SK-N-SH (cell line): ENCODE data around the gene STON1. TPM values are rescaled to one million over a fixed set of nuclear protein-coding genes. Genes with fewer than 3 reads are reported as not detected.
"Not testable (repeated sequence)": the region's sequence is repeated elsewhere in the genome, so short reads cannot be mapped to it uniquely, and the experiment has no call there.

ENCODE experiments used
- CTCF ChIA-PET: fragments of 300-600, 350-600 bp; formaldehyde crosslinking; extraction: SDS; loops from one replicate; lab custom pipeline; 2021; lab: Yijun Ruan, JAX
- POLR2A ChIA-PET: fragments of 350-600 bp; sonication (Branson Sonifier 250); formaldehyde crosslinking; extraction: SDS; loops from one replicate; lab custom pipeline; 2020; ENCODE audit warnings: antibody characterized with exemption, inconsistent platforms; lab: Yijun Ruan, JAX
- DNase-seq: peaks from one replicate; pipeline ENCODE4 v3.0.0; 2012
- H2AFZ ChIP-seq: fragments of 200-600 bp; sonication (generic); 2 replicates; pipeline ENCODE4 v1.8.1; 2016; ENCODE audit warnings: antibody characterized with exemption, mild to moderate bottlenecking, low read depth
- H3F3A ChIP-seq: fragments of 200-600 bp; sonication (generic); replicated peaks from 2 replicates; pipeline ENCODE3; 2016; ENCODE audit warnings: antibody characterized with exemption, mild to moderate bottlenecking; ENCODE audit not compliant: insufficient read depth
- H3K27ac ChIP-seq, 2 experiments: fragments of 200-500 bp in 1 of 2; fragments of 200-600 bp in 1 of 2; sonication (Bioruptor generic) in 1 of 2; sonication (generic), shearing (Covaris generic) in 1 of 2; 2 replicates each; pipeline versions ENCODE4 v1.5.1 to v1.6.1; 2014 to 2016; ENCODE audit warnings: low read depth in 2 of 2, inconsistent platforms in 1 of 2, low read length in 1 of 2, mild to moderate bottlenecking in 1 of 2, mixed read lengths in 1 of 2
- H3K27me3 ChIP-seq: fragments of 200-600 bp; sonication (generic), shearing (Covaris generic); 2 replicates; pipeline ENCODE4 v1.6.1; 2016; ENCODE audit warnings: mixed run types; ENCODE audit not compliant: insufficient read depth
- H3K36me3 ChIP-seq, 2 experiments: fragments of 200-500 bp in 1 of 2; fragments of 200-600 bp in 1 of 2; sonication (Bioruptor generic) in 1 of 2; sonication (generic) in 1 of 2; replicated peaks in 1 of 2; 2 replicates each; pipeline versions ENCODE3 to v1.5.1; 2014 to 2016; ENCODE audit warnings: low read length in 1 of 2, mild to moderate bottlenecking in 1 of 2; ENCODE audit not compliant: insufficient read depth in 2 of 2, control insufficient read depth in 1 of 2
- H3K4me1 ChIP-seq, 2 experiments: fragments of 200-500 bp in 1 of 2; fragments of 200-600 bp in 1 of 2; sonication (Bioruptor generic) in 1 of 2; sonication (generic), shearing (Covaris generic) in 1 of 2; 2 replicates each; pipeline versions ENCODE4 v1.5.1 to v1.6.1; 2014 to 2016; ENCODE audit warnings: low read depth in 1 of 2, low read length in 1 of 2, mixed run types in 1 of 2; ENCODE audit not compliant: insufficient read depth in 2 of 2, control insufficient read depth in 1 of 2
- H3K4me2 ChIP-seq: fragments of 200-600 bp; sonication (generic), shearing (Covaris generic); 2 replicates; pipeline ENCODE4 v1.6.1; 2017; ENCODE audit warnings: mixed run types
- H3K4me3 ChIP-seq, 2 experiments: fragments of 200-500 bp in 1 of 2; fragments of 200-600 bp in 1 of 2; sonication (Bioruptor generic) in 1 of 2; sonication (generic), shearing (Covaris generic) in 1 of 2; 2 replicates each; pipeline versions ENCODE4 v1.5.1 to v1.8.1; 2014 to 2016; ENCODE audit warnings: low read depth in 2 of 2, inconsistent platforms in 1 of 2, low read length in 1 of 2, mild to moderate bottlenecking in 1 of 2, mixed read lengths in 1 of 2, moderate library complexity in 1 of 2
- H3K79me2 ChIP-seq: fragments of 200-600 bp; sonication (generic); 2 replicates; pipeline ENCODE4 v1.8.1; 2017; ENCODE audit warnings: mild to moderate bottlenecking; ENCODE audit not compliant: insufficient read depth
- H3K9ac ChIP-seq: fragments of 200-600 bp; sonication (generic); 2 replicates; pipeline ENCODE4 v1.6.1; 2017; ENCODE audit warnings: mixed run types
- H3K9me2 ChIP-seq: fragments of 200-600 bp; sonication (generic); 2 replicates; pipeline ENCODE4 v1.6.1; 2017; ENCODE audit warnings: mixed run types
- H3K9me3 ChIP-seq: fragments of 200-600 bp; sonication (generic); 2 replicates; pipeline ENCODE4 v1.6.1; 2017; ENCODE audit warnings: mixed run types, mild to moderate bottlenecking, moderate library complexity
- H4K20me1 ChIP-seq: fragments of 200-600 bp; sonication (generic); 2 replicates; pipeline ENCODE4 v1.6.1; 2017; ENCODE audit warnings: mild to moderate bottlenecking, mixed run types; ENCODE audit not compliant: insufficient read depth
- CHD2 ChIP-seq: fragments of 150-350 bp; IDR thresholded peaks from 2 replicates; pipeline ENCODE4 v1.6.1; 2018; ENCODE audit warnings: low read length; ENCODE audit not compliant: partially characterized antibody
- ELF1 ChIP-seq: IDR thresholded peaks from 2 replicates; pipeline ENCODE4 v1.4.0; 2012
- EP300 ChIP-seq, 2 experiments: IDR thresholded peaks; 2 replicates each; pipeline versions ENCODE4 v1.4.0 to v1.6.1; 2012; ENCODE audit warnings: borderline replicate concordance in 1 of 2, low read depth in 1 of 2, low read length in 1 of 2
- EZH2phosphoT487 ChIP-seq: fragments of 200-600 bp; sonication (generic); IDR thresholded peaks from 2 replicates; pipeline ENCODE4 v1.6.1; 2017; ENCODE audit warnings: low read depth, mixed run types, mild to moderate bottlenecking, antibody characterized with exemption, moderate library complexity, borderline replicate concordance
- FOSL2 ChIP-seq: IDR thresholded peaks from 2 replicates; pipeline ENCODE4 v1.4.0; 2012; ENCODE audit warnings: low read depth, mild to moderate bottlenecking, moderate library complexity, borderline replicate concordance
- FOXJ3 ChIP-seq: sonication (generic); formaldehyde crosslinking; IDR thresholded peaks from 2 replicates; pipeline ENCODE4 v1.5.1; 2020; ENCODE audit warnings: mild to moderate bottlenecking, missing genetic modification reagents
- FOXM1 ChIP-seq: IDR thresholded peaks from 2 replicates; pipeline ENCODE4 v1.4.0; 2012; ENCODE audit warnings: low read depth, mild to moderate bottlenecking
- GABPA ChIP-seq: IDR thresholded peaks from 2 replicates; pipeline ENCODE4 v1.4.0; 2012; ENCODE audit warnings: low read depth, mild to moderate bottlenecking
- GATA2 ChIP-seq: sonication (generic); formaldehyde crosslinking; IDR thresholded peaks from 2 replicates; pipeline ENCODE4 v1.5.0; 2020; ENCODE audit warnings: mild to moderate bottlenecking, missing genetic modification reagents
- JUND ChIP-seq: IDR thresholded peaks from 2 replicates; pipeline ENCODE4 v1.4.0; 2012
- MXI1 ChIP-seq: IDR thresholded peaks from 2 replicates; pipeline ENCODE4 v1.6.1; 2012; ENCODE audit warnings: mild to moderate bottlenecking, low read depth, low read length, improper control_type of control experiment
- NFIC ChIP-seq: IDR thresholded peaks from 2 replicates; pipeline ENCODE4 v1.4.0; 2012; ENCODE audit warnings: borderline replicate concordance
- PBX3 ChIP-seq: IDR thresholded peaks from 2 replicates; pipeline ENCODE4; 2012
- POLR2AphosphoS5 ChIP-seq: IDR thresholded peaks from 2 replicates; pipeline ENCODE4 v1.6.1; 2012; ENCODE audit warnings: low read depth, low read length
- RFX5 ChIP-seq: IDR thresholded peaks from 2 replicates; pipeline ENCODE4 v1.6.1; 2012; ENCODE audit warnings: mild to moderate bottlenecking, improper control_type of control experiment, low read length
- RXRA ChIP-seq: IDR thresholded peaks from 2 replicates; pipeline ENCODE4 v1.4.0; 2012; ENCODE audit warnings: low read depth, mild to moderate bottlenecking, borderline replicate concordance
- SIN3A ChIP-seq: IDR thresholded peaks from 2 replicates; pipeline ENCODE4 v1.6.1; 2012; ENCODE audit warnings: low read depth, mild to moderate bottlenecking, low read length, moderate library complexity, borderline replicate concordance
- TAF1 ChIP-seq: IDR thresholded peaks from 2 replicates; pipeline ENCODE4 v1.6.1; 2012; ENCODE audit warnings: low read depth, mild to moderate bottlenecking, low read length, moderate library complexity, borderline replicate concordance
- YY1 ChIP-seq: IDR thresholded peaks from 2 replicates; pipeline ENCODE4 v1.4.0; 2012; ENCODE audit warnings: low read depth, mild to moderate bottlenecking
- WGBS: methylation state at CpG from one replicate; pipeline ENCODE4 v1.1.6; 2017; ENCODE audit warnings: low lambda C conversion rate; 5-methylcytosine and 5-hydroxymethylcytosine counted together
- polyA plus RNA-seq, 3 experiments: library from polyadenylated mRNA; depleted of rRNA; stranded (reverse); fragments of >200 nt; gene quantifications; 2 replicates each; pipeline ENCODE4 v1.2.3, GENCODE V29; 2012
- TF ChIP-seq, protein P1 (sequence below): fragments of 150-350 bp; IDR thresholded peaks from 2 replicates; pipeline ENCODE4 v1.6.1; 2016; ENCODE audit warnings: mild to moderate bottlenecking, low read depth, low read length
- TF ChIP-seq, protein P2 (sequence below): IDR thresholded peaks from 2 replicates; pipeline ENCODE4 v1.4.0; 2012; ENCODE audit warnings: low read depth

The STON1 gene
- polyA plus RNA-seq, 1 of the 3 experiments (the other 2 are of a cell fraction): 4.2 TPM

- 94% methylated on average over 4 of the region's 4 CpGs for WGBS
- H3K9ac ChIP-seq: no peak overlapping the region
- CTCF ChIA-PET: no interaction called here
- no peak for DNase-seq
- POLR2A ChIA-PET: no interaction called here
- no peaks in the 10 kb centered on the region for H3K27me3 ChIP-seq
- H3K4me2 ChIP-seq: no peak overlapping the region
- no peaks in the 10 kb centered on the region; the same call in none of the 2 replicates for H3K79me2 ChIP-seq
- no peaks in the 10 kb centered on the region for H3K9me2 ChIP-seq
- no peaks in the 10 kb centered on the region for H3K36me3 ChIP-seq
- TF ChIP-seq PBX3: no peak
- TF ChIP-seq CHD2: no peak
- TF ChIP-seq FOSL2: no peak; the same call in 1 of the 2 replicates
- no peak for TF ChIP-seq YY1
- no peak for TF ChIP-seq ELF1
- TF ChIP-seq EP300 (IDR thresholded peaks at IDR 0.05; ENCODE audit: borderline replicate concordance in 1 of 2, low read depth in 1 of 2, low read length in 1 of 2): no peak
- no peak for TF ChIP-seq FOXM1
- no peak for TF ChIP-seq MXI1
- TF ChIP-seq TAF1: no peak
- no peak for TF ChIP-seq POLR2AphosphoS5
- TF ChIP-seq NFIC: no peak
- TF ChIP-seq, all 33 proteins: peak for 0
- Histone ChIP-seq H3K27ac (no peak overlapping the region), H3K9me3 (no peaks in the 10 kb centered on the region), H3F3A (no peaks in the 10 kb centered on the region), H2AFZ (no peak overlapping the region), H3K4me3 (no peak overlapping the region), H4K20me1 (no peaks in the 10 kb centered on the region), H3K4me1 (no peaks in the 10 kb centered on the region)
Observed at GRCh38 chr2:48551548-48551947, 21.6 kb downstream of the STON1 start.

DNA sequence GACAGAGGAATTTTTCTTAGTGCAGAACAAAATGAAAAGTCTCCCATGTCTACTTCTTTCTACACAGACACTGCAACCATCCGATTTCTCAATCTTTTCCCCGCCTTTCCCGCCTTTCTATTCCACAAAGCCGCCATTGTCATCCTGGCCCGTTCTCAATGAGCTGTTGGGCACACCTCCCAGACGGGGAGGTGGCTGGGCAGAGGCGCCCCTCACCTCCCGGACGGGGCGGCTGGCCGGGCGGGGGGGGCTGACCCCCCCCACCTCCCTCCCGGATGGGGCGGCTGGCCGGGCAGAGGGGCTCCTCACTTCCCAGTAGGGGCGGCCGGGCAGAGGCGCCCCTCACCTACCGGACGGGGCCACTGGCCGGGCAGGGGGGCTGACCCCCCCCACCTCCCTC, 25.1 kb downstream of the STON1 start:
- H3K79me2 ChIP-seq, H3K27me3 ChIP-seq, H3K9ac ChIP-seq, H3K27ac ChIP-seq, H3F3A ChIP-seq, CTCF ChIA-PET, H3K4me2 ChIP-seq, H3K36me3 ChIP-seq, H3K9me2 ChIP-seq, H3K4me3 ChIP-seq, H3K4me1 ChIP-seq, H4K20me1 ChIP-seq, POLR2A ChIA-PET, H2AFZ ChIP-seq, H3K9me3 ChIP-seq, DNase-seq: not testable (repeated sequence)
- WGBS: 88% methylated on average over 12 of the region's 21 CpGs

GRCh38 chr2:48558456-48558855, 28.5 kb downstream of the STON1 start:
- no peaks in the 10 kb centered on the region for H3K79me2 ChIP-seq
- CTCF ChIA-PET: no interaction called here

More at GRCh38 chr2:48558456-48558855, 28.5 kb downstream of the STON1 start:
- POLR2A ChIA-PET: no interaction called here
- Histone ChIP-seq H3K9me3 (no peaks in the 10 kb centered on the region), H3F3A (no peaks in the 10 kb centered on the region), H3K4me1 (peaks cover 0 to 2% of the 10 kb centered on the region in 2 experiments; a peak in 1 of 4 replicates), H4K20me1 (no peaks in the 10 kb centered on the region), H3K9ac (no peak overlapping the region), H3K27me3 (no peaks in the 10 kb centered on the region), H3K36me3 (no peaks in the 10 kb centered on the region), H3K27ac (no peak overlapping the region), H2AFZ (no peak overlapping the region), H3K9me2 (no peaks in the 10 kb centered on the region), H3K4me2 (no peak overlapping the region), H3K4me3 (no peak overlapping the region)
- 83% methylated on average over 1 of the region's 1 CpG for WGBS
- no peak for TF ChIP-seq YY1
- no peak for TF ChIP-seq SIN3A
- TF ChIP-seq GABPA: no peak
- no peak for TF ChIP-seq EZH2phosphoT487
- TF ChIP-seq, protein P1, sequence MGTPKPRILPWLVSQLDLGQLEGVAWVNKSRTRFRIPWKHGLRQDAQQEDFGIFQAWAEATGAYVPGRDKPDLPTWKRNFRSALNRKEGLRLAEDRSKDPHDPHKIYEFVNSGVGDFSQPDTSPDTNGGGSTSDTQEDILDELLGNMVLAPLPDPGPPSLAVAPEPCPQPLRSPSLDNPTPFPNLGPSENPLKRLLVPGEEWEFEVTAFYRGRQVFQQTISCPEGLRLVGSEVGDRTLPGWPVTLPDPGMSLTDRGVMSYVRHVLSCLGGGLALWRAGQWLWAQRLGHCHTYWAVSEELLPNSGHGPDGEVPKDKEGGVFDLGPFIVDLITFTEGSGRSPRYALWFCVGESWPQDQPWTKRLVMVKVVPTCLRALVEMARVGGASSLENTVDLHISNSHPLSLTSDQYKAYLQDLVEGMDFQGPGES: no peak
- no peak for TF ChIP-seq JUND
- no peak for TF ChIP-seq MXI1
- TF ChIP-seq EP300 (IDR thresholded peaks at IDR 0.05; ENCODE audit: borderline replicate concordance in 1 of 2, low read depth in 1 of 2, low read length in 1 of 2): no peak
- TF ChIP-seq, protein P2, sequence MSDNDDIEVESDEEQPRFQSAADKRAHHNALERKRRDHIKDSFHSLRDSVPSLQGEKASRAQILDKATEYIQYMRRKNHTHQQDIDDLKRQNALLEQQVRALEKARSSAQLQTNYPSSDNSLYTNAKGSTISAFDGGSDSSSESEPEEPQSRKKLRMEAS: no peak
- TF ChIP-seq FOSL2: no peak
- TF ChIP-seq POLR2AphosphoS5: no peak
- TF ChIP-seq RXRA: no peak
- TF ChIP-seq RFX5: no peak
- TF ChIP-seq NFIC: no peak
- no peak for TF ChIP-seq GATA2
- no peak for TF ChIP-seq FOXJ3 (CRISPR knock-in tag)
- DNase-seq: no peak
